ENCODE measurements around the gene SLF2.

Gene SLF2

GRCh38 chr10:100970914-100971811 is 58.4 kb downstream of the SLF2 start:
- TF ChIP-seq TCF12 (IDR thresholded peaks at IDR 0.05; ENCODE audit: low read depth) (no peak), EP300 (IDR thresholded peaks at IDR 0.05; ENCODE audit: borderline replicate concordance) (no peak), NFIC (IDR thresholded peaks at IDR 0.05) (no peak), USF1 (IDR thresholded peaks at IDR 0.05) (no peak), ZBTB7A (IDR thresholded peaks at IDR 0.05; ENCODE audit: low read depth) (no peak), YY1 (IDR thresholded peaks at IDR 0.05; ENCODE audit: low read depth) (no peak), EGR1 (IDR thresholded peaks at IDR 0.05) (no peak), MAX (IDR thresholded peaks at IDR 0.05) (no peak), FOXM1 (IDR thresholded peaks at IDR 0.05; ENCODE audit: borderline replicate concordance, low read depth) (no peak), RAD21 (IDR thresholded peaks at IDR 0.05; ENCODE audit: low read depth) (no peak)

GRCh38 chr10:100972115-100972903 is 59.5 kb downstream of the SLF2 start:
- TF ChIP-seq YY1 (IDR thresholded peaks at IDR 0.05; ENCODE audit: low read depth): no peak
- no peak for TF ChIP-seq RAD21 (IDR thresholded peaks at IDR 0.05; ENCODE audit: low read depth)
- no peak for TF ChIP-seq TEAD4 (IDR thresholded peaks at IDR 0.05)
- TF ChIP-seq ZBTB7A (IDR thresholded peaks at IDR 0.05; ENCODE audit: low read depth): no peak

- TF ChIP-seq CREB1 (IDR thresholded peaks at IDR 0.05; ENCODE audit: low read depth) (no peak), TEAD4 (IDR thresholded peaks at IDR 0.05) (no peak), EP300 (IDR thresholded peaks at IDR 0.05; ENCODE audit: borderline replicate concordance) (no peak)
Measured at GRCh38 chr10:100972904-100973535, 60.3 kb downstream of the SLF2 start.

GRCh38 chr10:100976906-100977305 is 64.1 kb downstream of the SLF2 start:
- TF ChIP-seq EP300 (IDR thresholded peaks at IDR 0.05; ENCODE audit: borderline replicate concordance) (no peak), TCF12 (IDR thresholded peaks at IDR 0.05; ENCODE audit: low read depth) (no peak), EGR1 (IDR thresholded peaks at IDR 0.05) (no peak), ZBTB7A (IDR thresholded peaks at IDR 0.05; ENCODE audit: low read depth) (no peak), RAD21 (IDR thresholded peaks at IDR 0.05; ENCODE audit: low read depth) (no peak), CEBPB (IDR thresholded peaks at IDR 0.05) (no peak), REST (IDR thresholded peaks at IDR 0.05; ENCODE audit: low read depth) (no peak), MAX (IDR thresholded peaks at IDR 0.05) (no peak), TEAD4 (IDR thresholded peaks at IDR 0.05) (no peak), CREB1 (IDR thresholded peaks at IDR 0.05; ENCODE audit: low read depth) (no peak), NFIC (IDR thresholded peaks at IDR 0.05) (no peak), FOXM1 (IDR thresholded peaks at IDR 0.05; ENCODE audit: borderline replicate concordance, low read depth) (no peak), USF1 (IDR thresholded peaks at IDR 0.05) (no peak), TAF1 (IDR thresholded peaks at IDR 0.05; ENCODE audit: low read depth) (no peak), YY1 (IDR thresholded peaks at IDR 0.05; ENCODE audit: low read depth) (no peak)

GRCh38 chr10:100977436-100977835 is 64.7 kb downstream of the SLF2 start:
- TF ChIP-seq ZBTB7A (IDR thresholded peaks at IDR 0.05; ENCODE audit: low read depth) (no peak), TCF12 (IDR thresholded peaks at IDR 0.05; ENCODE audit: low read depth) (no peak), CEBPB (IDR thresholded peaks at IDR 0.05) (no peak)

GRCh38 chr10:100978121-100978900 is 65.5 kb downstream of the SLF2 start:
- TF ChIP-seq RAD21 (IDR thresholded peaks at IDR 0.05; ENCODE audit: low read depth) (no peak), EP300 (IDR thresholded peaks at IDR 0.05; ENCODE audit: borderline replicate concordance) (no peak), TAF1 (IDR thresholded peaks at IDR 0.05; ENCODE audit: low read depth) (no peak), CREB1 (IDR thresholded peaks at IDR 0.05; ENCODE audit: low read depth) (no peak), CEBPB (IDR thresholded peaks at IDR 0.05) (no peak), MAX (IDR thresholded peaks at IDR 0.05) (no peak), REST (IDR thresholded peaks at IDR 0.05; ENCODE audit: low read depth) (no peak), ZBTB7A (IDR thresholded peaks at IDR 0.05; ENCODE audit: low read depth) (no peak), TEAD4 (IDR thresholded peaks at IDR 0.05) (no peak), TCF12 (IDR thresholded peaks at IDR 0.05; ENCODE audit: low read depth) (no peak), EGR1 (IDR thresholded peaks at IDR 0.05) (no peak), YY1 (IDR thresholded peaks at IDR 0.05; ENCODE audit: low read depth) (no peak), NFIC (IDR thresholded peaks at IDR 0.05) (no peak), USF1 (IDR thresholded peaks at IDR 0.05) (no peak), FOXM1 (IDR thresholded peaks at IDR 0.05; ENCODE audit: borderline replicate concordance, low read depth) (no peak)
